GM18907 (cell line): Measurements from ENCODE around the gene GALNTL6.
"Not testable (repeated sequence)": the region's sequence is repeated elsewhere in the genome, so short reads cannot be mapped to it uniquely, and the experiment has no call there.

Source experiments
- ATAC-seq: cut with Tn5 transposase; IDR thresholded peaks from one replicate; pipeline ENCODE4 v1.9.1; 2021; ENCODE audit warnings: mild to moderate bottlenecking, moderate library complexity; ENCODE audit not compliant: unreplicated experiment

The GALNTL6 gene

DNA sequence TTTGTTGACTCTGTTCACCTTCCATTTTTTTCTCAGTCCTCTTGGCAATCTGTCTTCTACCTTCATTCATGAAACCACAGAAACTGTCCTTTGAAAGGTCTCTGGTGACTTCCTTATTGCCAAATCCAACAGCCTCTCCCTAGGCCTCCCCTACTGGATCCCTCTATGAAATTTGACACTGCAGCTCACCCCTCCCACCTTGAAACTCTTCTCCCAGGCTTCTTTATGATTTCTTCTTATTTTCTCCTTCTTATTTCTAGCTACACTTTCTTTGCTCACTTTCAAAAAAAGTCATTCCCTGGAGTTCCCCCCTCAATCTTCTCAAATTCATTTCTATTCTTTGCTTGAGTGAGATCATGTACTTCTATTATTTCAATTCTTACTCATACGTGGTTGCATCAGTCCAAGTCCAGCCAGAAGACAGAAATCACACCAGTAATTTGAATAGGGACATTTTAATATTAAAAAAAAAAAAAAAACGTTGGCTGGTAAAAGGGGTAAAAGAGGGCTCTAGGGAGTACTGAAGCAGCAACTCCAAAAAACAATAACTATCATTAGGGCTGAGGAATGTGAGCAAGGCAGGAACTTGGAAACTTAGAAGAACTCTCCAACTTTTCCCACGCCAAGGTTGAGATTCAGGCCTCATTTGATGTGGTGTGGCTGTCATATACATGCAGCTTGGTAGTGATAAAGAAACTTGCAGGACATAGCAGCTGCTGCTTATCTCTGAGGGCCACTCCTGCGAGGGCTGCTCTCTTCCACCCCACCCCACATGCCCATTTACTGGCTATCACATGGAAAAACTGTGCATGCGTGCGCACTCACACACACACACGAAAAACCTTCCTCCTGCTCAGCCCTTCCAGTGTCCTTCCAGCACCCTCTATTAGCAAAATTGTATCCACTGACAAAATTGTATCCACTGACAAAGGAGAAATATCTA lies 1185.6 kb downstream of the GALNTL6 start:
- no peak for ATAC-seq

DNA sequence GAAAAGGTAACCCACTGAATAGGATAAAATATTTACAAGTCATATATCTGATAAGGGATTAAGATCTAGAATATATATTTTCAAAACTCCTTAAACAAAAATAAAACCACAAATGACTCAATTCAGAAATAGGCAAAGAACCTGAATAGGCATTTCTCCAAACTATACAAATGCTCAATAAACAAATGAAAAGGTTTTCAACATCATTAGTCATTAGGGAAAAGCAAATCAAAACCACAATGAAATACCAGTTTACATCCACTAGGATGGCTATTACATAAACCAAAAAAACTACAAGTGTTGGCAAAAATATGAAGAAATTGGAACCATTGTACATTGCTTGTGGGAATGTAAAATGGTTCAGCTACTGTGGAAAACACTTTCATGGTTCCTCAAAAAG lies 1188.4 kb downstream of the GALNTL6 start:
- ATAC-seq: no peak

DNA sequence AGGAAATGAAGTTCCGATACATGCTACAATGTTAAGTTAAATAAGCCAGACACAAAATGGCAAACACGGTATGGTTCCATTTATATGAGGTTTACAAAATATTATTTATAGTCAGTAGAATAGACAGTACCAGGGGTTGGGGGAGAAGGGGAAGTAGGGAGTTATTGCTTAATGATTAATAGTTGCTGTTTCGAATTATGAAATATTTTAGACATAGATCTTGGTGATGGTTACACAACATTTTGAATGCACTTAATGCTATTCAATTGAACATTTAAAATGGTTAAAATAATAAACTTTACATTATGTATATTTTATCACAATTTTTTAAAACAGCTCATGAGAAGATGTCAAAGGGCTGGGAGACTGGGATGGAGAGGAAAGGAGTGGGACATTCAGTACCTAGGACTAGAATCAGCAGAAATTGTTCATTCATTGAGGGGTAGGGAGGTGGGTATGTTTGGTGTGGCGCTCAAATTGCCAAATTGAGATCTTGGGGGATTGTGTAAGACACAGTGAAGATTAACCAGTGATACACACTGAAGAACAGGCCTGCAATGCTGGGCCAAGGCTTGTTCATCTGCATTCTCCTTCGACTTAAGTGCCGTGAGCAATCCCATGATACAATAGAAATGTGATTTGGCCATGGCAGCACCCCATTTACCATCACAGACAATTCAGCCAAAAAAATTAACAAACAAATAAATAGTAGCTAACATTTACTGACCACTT lies 1189.8 kb downstream of the GALNTL6 start:
- ATAC-seq: no peak

DNA sequence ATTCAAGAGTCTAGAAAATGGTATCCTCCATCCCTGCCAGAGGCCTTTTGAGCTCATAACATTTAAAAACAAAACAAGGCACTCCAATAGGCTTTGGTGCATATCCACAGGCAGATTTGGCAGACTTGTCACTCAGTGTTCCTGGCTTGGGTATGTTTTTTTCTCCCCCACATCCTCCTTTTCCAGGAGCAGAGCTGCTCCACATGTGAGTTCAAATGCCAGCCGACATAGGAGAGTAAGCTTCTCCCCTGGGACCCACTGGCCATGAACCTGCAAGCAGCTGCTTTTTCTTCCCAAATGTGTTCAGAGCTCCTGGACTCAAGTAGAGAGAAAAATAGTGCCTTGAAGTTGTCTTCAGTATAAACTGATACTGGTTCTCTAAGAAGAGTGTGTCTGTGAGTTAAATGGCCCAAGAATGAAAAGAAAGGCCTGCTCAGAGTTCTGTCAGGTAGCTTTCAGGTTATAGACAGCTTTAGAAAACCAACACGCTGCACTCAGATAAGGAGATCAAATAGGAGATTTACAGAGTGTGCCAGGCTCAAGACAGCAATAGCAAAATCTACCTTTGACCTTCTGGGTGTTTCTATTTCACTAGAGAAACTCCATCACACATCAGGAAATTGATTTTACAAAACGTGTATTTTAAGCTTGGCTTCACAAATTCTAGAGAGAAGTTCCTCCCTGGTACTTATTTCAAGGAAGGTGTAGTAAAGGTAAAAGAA lies 1192.9 kb downstream of the GALNTL6 start:
- ATAC-seq: no peak

DNA sequence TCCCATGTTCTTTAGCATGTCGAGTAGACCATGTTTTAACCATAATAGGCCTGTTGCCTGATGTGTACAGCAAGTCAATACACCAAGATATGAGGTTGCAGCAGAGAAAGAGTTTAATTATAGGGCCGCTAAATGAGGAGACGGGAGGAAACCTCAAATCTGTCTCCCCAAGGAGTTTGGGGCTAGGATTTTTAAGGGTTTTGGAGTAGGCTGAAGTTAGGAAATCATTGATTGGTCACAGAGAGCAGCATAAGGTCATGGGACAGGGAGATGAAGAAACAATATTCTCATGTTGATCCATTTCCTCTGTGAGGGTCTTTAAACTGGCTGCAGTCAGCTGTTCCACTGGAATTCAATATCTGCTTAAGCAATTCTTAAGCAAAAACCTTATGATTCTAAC lies 1195.2 kb downstream of the GALNTL6 start:
- ATAC-seq: no peak

DNA sequence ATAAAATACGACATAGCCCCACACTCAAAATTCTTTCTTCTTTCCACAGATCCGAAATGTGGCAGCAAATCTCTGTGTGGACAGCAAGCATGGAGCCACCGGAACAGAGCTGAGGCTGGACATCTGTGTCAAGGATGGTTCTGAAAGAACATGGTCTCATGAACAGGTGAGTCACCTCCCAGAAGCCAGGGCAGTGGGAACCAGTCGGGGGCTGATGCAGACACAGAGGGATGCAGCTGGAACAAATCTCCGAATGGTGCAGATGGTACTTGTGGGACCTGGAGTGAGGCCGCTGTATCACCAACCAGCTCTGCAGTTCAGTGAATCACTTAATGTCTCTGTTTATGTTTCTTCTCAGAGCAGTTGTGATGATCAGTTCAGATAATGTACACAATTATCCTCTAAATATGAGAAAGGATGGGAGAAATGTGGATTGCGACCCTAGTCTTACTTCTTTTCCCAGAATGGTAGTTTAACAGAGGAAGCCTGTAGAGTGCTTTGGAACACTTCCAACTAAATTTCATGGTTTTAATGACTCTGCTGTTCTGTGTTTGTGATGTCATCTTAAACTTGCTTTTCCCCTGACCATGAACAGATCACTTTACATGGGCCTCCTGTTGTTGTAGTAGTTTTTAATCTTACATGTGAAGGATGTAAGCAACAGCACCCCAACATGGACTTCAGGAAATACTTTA lies 1196.1 kb downstream of the GALNTL6 start:
- ATAC-seq: no peak

DNA sequence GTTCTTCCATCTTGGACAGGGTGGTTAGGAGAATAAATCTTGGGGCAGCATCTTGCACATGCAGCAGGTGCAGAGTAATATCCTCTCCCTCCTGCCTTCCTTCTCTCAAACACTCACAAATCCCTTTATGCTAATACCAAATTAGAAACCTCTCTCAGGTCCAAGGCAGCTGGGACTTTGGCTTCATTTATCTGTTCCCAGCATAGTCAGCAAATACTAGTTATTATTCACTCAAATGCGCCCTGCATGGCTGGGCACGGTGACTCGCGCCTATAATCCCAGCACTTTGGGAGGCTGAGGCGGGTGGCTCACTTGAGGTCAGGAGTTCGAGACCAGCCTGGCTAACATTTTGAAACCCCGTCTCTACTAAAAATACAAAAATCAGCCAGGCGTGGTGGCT lies 1199.4 kb downstream of the GALNTL6 start:
- ATAC-seq: no peak

DNA sequence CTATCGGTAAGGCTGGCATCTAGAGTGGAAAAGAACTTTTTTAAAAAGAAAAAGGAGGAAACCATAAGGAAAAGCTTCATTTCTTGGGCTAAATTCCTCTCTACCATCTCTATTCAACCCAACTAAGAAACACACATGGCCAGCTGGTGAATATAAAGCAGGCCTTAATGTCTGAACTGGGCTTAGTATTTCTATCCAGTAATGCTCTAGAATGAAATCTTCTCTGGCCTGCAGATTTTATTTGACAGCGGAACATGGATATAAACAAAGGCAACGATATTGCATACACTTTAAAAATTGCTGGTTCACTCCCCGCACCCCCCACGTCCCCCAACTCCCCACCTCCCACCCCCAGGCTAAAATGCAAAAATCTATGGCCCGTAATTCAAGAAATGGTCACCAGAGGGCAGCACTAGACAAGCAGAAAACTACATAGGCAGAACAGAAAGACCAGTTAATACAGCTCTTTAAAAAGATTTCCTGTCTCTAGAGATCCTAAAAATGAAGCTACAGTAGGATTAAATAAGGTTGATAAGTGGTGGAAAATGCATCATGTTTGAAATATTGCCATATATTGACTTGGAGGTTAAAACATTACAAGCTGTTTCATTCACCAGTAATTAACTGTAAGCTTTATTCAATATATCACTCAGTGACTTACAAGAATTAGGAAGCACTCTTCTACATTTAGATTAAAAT lies 1200.2 kb downstream of the GALNTL6 start:
- ATAC-seq: peak; percentile 55

DNA sequence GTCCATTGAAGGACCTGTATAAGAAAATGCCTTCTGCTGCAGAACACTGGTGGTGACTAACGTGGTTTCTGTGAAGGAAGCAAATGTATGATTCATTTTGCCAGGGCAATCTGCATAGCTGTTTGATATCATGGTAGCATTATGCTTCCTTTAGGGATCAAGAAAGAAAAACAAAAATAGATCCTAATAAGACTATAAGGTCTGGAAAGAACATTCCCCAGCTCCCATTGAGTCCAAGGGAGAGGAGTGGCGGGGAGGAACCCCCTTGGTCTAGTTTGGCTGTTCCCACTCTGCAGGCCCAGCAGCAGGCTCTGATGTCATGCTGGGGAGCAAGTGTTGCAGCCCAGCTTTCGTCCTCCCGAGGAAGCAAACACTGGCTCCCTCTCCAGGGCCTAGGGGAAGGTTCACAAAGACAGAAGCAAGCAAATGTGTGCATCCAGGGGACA lies 1200.9 kb downstream of the GALNTL6 start:
- ATAC-seq: no peak

DNA sequence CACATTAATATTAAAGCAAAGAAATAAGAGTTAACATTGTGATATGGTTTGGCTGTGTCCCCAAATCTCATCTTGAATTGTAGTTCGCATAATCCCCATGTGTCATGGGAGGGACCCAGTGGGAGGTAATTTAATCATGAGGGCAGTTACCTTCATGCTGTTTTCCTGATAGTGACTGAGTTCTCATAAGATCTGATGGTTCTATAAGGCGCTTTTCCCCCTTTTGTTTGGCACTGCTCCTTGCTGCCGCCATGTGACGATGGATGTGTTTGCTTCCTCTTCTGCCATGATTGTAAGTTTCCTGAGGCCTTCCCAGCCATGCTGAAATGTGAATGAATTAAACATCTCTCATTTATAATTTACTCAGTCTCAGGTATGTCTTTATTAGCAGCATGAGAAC lies 1201.6 kb downstream of the GALNTL6 start:
- ATAC-seq: no peak

DNA sequence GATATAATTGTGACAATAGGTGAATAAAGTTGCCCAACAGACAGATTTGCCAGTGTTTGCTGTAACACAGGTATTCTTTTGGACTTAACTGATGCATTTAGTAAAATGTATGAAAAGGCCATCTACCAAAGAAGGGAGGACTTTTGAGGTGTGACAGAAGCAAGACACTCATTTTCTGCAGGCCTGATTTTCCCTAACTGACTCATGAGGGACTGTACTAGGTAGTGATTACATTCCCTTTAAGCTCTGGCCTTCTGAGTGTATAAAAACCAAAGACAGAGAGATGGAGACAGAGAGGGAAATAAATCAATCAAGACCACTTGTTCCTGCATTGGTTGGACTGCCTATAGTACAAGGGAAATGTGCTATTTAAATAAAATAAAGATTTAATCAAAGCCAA lies 1204.6 kb downstream of the GALNTL6 start:
- ATAC-seq: no peak

DNA sequence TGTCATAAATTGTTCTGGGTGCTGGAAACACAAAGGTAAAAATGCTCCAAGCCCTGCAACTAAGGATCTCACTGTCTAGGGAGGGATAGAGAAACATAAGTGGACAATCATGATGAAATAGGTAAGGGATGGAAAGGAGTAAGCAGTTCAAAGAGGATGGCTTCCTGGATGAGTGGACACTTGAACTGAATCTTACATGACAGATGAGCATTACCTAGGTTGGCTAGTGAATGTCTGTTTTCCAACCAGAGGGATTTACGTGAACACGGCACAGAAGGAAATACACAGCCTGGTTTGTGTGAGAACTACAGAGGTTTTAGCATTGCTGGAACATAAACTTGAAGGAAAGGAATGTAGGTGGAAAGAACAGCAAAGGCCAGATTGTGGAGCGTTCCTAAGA lies 1205.2 kb downstream of the GALNTL6 start:
- no peak for ATAC-seq

DNA sequence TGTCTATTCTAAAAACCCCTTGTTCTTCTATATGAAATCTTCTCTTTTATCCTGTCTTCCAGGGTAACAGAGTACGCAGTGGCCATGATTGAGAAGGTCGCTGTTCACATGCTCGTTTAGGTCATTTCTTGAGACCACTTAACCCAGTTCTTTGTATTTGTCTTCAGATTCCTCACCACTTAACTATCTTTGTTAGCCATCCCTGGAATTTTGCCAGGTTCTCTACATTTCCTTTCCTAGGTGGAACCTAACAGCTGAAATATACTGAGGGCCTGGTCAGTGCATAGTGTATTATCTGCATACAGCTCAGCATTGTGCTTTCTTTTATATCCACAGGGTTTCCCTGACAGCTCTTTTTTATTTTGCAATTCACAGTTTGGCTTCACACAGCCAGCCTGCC lies 1206.5 kb downstream of the GALNTL6 start:
- no peak for ATAC-seq

DNA sequence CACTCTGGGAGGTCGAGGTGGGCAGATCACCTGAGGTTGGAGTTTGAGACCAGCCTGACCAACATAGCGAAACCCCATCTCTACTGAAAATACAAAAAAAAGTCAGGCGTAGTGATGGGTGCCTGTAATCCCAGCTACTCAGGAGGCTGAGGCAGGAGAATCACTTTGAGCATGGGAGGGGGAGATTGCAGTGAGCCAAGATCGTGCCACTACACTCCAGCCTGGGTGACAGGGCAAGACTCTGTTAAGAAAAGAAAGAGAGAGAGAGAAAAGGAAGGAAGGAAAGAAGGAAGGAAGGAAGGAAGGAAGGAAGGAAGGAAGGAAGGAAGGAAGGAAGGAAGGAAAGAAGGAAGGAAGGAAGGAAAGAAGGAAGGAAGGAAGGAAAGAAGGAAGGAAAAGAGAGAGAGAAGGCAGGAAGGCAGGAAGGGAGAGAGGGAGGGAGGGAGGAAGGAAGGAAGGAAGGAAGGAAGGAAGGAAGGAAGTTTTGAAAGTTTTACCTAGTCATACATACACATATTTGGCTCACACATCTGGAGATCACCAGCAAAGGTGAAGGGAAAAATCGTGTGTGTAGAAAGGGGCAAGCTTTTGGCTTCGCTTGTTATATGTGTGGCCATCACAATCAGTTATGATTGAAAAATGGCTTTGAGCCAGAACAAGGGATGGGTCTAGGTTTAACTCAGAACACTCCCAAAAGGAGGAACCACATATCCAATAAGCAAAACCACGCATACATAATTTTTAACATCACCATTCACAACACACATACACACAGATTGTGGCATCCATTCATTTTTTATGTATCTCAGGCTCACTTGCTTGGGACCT lies 1208.8 kb downstream of the GALNTL6 start:
- not testable (repeated sequence) for ATAC-seq

DNA sequence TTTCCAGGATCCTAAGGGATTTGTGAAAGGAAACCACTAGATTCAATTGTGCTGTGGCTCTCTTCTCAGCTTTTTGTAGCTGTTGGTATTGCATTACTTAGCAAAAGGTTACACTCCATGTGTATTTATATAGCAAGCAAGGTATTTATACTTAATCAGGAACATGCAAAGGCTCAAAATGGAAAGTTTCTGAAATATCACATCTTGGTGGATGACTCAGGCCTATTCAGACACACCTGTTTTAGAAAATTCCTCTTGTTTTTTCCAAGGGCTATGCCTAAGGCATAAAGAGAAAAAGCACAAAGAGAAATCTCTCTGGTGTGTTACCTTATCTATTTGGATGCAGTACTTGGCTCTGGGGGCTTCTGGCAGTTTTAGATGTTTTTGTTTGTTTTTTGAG lies 1211.0 kb downstream of the GALNTL6 start:
- no peak for ATAC-seq

DNA sequence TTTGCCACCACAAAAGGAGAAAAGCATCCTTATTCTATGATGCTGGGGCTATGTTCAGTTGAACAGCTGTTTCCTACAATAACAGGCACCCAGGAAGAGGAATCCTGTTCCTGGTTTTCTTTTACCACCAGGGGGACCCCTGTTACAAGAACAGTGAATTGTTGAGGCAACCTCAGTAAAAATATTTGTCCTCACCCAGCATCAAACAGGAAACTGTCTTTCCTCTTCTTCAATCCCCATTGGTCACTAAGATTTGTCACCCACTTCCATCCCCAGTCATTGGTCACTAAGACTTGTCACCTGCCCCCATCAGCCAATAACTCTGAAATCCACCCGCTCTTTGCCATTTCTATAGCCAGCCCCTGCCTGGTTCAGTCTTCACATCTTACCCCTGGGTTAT lies 1211.9 kb downstream of the GALNTL6 start:
- ATAC-seq: peak; percentile 88

DNA sequence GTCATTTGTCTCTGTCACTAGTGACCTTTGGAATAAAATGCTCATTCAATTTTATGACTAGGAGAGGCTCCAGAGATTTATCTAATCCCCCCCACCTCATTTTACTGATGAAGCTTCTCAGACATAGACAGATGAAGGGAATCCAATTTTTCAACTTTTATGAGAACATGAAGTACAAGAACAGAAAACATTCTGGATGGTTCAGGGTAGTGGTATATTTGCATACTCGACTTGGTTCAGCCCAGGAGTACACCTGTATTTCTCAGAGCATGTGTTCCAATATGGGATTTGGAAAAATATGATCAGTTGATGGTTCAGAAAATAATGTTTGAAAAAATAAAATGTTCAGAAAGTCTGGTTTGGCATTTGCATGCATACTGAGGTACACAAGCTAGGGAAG lies 1224.0 kb downstream of the GALNTL6 start:
- no peak for ATAC-seq

DNA sequence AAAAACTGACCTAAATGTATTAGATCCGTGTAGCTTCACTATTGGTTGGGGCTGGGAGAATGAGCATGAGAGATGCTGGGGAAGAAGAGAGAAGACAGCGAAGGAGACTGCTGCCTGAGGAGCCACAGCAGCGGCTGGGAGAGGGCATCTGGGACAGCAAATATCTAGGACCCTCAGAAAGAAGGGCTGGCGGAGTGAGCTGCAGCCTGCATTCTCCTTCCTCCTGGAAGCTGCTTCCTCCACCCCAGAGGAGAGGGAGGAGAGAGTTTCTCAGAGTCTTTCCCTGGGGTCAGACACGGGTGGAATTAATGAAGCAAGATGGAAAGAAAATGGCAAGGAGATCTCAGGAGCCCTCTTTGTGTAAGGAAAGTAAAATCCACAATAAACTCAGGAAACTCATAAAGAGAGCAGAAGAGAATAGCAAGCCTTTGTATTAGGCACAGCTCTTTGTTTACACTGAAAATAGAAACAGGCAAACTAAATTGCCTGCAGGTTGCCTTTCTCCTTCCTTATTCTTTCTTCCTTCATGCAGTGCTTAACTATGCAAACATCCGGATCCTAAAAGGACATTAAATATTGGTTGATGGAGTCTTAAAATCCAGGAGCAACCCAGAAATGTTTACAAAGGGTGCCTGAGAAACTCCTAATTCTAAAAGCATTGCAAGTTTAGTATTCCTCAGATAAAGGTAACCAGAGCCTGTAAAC lies 1225.1 kb downstream of the GALNTL6 start:
- no peak for ATAC-seq
